ENCODE measurements around the gene SLC13A3. TPM values are rescaled to one million over a fixed set of nuclear protein-coding genes. Genes with fewer than 3 reads are reported as not detected.

The SLC13A3 gene
- total RNA-seq, 1 donor from 2014 or later, result 0.66 TPM

DNA sequence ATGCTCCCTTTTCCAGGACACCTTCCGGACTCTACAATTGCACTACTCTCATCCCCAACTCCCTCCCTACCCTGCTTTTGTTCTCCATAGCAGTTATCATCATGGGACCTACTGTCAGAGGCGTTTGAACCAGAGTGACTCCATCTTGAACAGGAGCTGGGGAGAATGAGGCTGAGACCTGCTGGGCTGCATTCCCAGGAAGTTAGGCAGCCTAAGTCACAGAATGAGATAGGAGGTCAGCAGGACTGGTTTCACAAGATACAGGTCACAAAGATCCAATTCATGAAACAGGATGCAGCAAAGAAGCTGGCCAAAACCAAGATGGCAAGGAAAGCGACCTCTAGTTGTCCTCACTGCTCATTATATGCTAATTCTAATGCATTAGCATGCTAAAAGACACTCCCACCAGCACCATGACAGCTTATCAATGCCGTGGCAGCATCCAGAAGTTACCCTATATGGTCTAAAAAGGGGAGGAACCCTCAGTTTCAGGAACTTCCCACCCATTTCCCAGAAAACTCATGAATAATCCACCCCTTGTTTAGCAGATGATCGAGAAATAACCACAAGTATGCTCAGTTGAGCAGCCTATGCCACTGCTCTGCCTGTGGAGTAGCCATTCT, 15.6 kb downstream of the SLC13A3 start:
- Mint-ChIP-seq H3K9me3 (ENCODE audit: unreplicated experiment) (peaks cover 12% of the 10 kb centered on the region), H3K36me3 (ENCODE audit: low read depth, unreplicated experiment) (peaks cover 3% of the 10 kb centered on the region), H3K4me3 (ENCODE audit: unreplicated experiment) (no peak overlapping the region), H3K4me1 (ENCODE audit: low read depth, unreplicated experiment) (peaks cover 5% of the 10 kb centered on the region), H3K27me3 (ENCODE audit: low read depth, unreplicated experiment) (peaks cover 16% of the 10 kb centered on the region), H3K27ac (ENCODE audit: unreplicated experiment) (no peak overlapping the region)
- Histone ChIP-seq H3K27ac (ENCODE audit: low read depth, low read length) (no peak overlapping the region), H3K27me3 (ENCODE audit: insufficient read depth, low read length) (no peaks in the 10 kb centered on the region), H3K9ac (ENCODE audit: low read length) (no peak overlapping the region), H3K4me3 (ENCODE audit: insufficient read depth, low read depth, low read length) (no peak overlapping the region), H3K4me2 (ENCODE audit: low read length) (no peak overlapping the region), H2AFZ (ENCODE audit: low read depth, low read length) (no peak overlapping the region), H4K20me1 (ENCODE audit: insufficient read depth, low read length) (no peaks in the 10 kb centered on the region), H3K4me1 (ENCODE audit: insufficient read depth, low read length) (no peaks in the 10 kb centered on the region), H3K79me2 (ENCODE audit: insufficient read depth, low read length) (no peaks in the 10 kb centered on the region), H3K36me3 (ENCODE audit: insufficient read depth, low read length) (no peaks in the 10 kb centered on the region), H3K9me3 (ENCODE audit: insufficient read depth, low read depth, low read length) (no peaks in the 10 kb centered on the region)
- FAIRE-seq (no peak), DNase-seq (ENCODE audit: low read depth) (peak; percentile 29)
- no peak for TF ChIP-seq EZH2 (IDR thresholded peaks at IDR 0.05; ENCODE audit: insufficient read depth, low read length)
- TF ChIP-seq, protein P1, sequence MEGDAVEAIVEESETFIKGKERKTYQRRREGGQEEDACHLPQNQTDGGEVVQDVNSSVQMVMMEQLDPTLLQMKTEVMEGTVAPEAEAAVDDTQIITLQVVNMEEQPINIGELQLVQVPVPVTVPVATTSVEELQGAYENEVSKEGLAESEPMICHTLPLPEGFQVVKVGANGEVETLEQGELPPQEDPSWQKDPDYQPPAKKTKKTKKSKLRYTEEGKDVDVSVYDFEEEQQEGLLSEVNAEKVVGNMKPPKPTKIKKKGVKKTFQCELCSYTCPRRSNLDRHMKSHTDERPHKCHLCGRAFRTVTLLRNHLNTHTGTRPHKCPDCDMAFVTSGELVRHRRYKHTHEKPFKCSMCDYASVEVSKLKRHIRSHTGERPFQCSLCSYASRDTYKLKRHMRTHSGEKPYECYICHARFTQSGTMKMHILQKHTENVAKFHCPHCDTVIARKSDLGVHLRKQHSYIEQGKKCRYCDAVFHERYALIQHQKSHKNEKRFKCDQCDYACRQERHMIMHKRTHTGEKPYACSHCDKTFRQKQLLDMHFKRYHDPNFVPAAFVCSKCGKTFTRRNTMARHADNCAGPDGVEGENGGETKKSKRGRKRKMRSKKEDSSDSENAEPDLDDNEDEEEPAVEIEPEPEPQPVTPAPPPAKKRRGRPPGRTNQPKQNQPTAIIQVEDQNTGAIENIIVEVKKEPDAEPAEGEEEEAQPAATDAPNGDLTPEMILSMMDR (IDR thresholded peaks at IDR 0.05; ENCODE audit: insufficient read depth, low read depth, low read length), result no peak

DNA sequence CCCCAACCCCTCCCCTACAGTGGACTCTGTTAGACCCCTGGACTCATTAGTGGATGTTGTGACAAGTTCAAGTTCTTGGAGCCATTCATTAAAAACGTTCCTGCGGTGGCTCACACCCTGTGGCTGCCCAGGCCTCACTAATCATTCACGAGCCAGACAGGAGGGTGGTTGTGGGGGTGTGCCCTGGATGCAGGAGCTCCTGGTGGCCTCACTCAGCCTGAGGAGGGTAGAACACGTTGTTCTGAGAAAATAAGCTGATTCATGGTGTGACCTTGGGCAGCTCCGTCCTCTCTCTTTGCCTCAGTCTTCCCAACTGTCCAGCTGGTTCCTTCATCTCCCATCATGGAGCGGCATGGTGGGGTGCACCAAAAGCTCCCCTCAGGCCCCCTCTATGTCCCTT, 16.7 kb downstream of the SLC13A3 start:
- DNase-seq (ENCODE audit: low read depth), result no peak
- no peak for TF ChIP-seq EZH2 (IDR thresholded peaks at IDR 0.05; ENCODE audit: insufficient read depth, low read length)
- TF ChIP-seq, protein P1 (IDR thresholded peaks at IDR 0.05; ENCODE audit: insufficient read depth, low read depth, low read length), result no peak
- Histone ChIP-seq H3K9ac (ENCODE audit: low read length) (no peak overlapping the region), H3K4me2 (ENCODE audit: low read length) (no peak overlapping the region), H3K4me1 (ENCODE audit: insufficient read depth, low read length) (no peaks in the 10 kb centered on the region), H3K9me3 (ENCODE audit: insufficient read depth, low read depth, low read length) (peaks cover 3% of the 10 kb centered on the region), H2AFZ (ENCODE audit: low read depth, low read length) (no peak overlapping the region), H3K27ac (ENCODE audit: low read depth, low read length) (no peak overlapping the region), H3K4me3 (ENCODE audit: insufficient read depth, low read depth, low read length) (no peak overlapping the region), H3K27me3 (ENCODE audit: insufficient read depth, low read length) (no peaks in the 10 kb centered on the region), H3K79me2 (ENCODE audit: insufficient read depth, low read length) (no peaks in the 10 kb centered on the region), H4K20me1 (ENCODE audit: insufficient read depth, low read length) (no peaks in the 10 kb centered on the region), H3K36me3 (ENCODE audit: insufficient read depth, low read length) (no peaks in the 10 kb centered on the region)
- Mint-ChIP-seq H3K4me3 (ENCODE audit: unreplicated experiment) (no peak overlapping the region), H3K27ac (ENCODE audit: unreplicated experiment) (no peak overlapping the region), H3K9me3 (ENCODE audit: unreplicated experiment) (peaks cover 18% of the 10 kb centered on the region), H3K4me1 (ENCODE audit: low read depth, unreplicated experiment) (peaks cover 5% of the 10 kb centered on the region), H3K36me3 (ENCODE audit: low read depth, unreplicated experiment) (peaks cover 1% of the 10 kb centered on the region), H3K27me3 (ENCODE audit: low read depth, unreplicated experiment) (peaks cover 13% of the 10 kb centered on the region)
- FAIRE-seq, result no peak

DNA sequence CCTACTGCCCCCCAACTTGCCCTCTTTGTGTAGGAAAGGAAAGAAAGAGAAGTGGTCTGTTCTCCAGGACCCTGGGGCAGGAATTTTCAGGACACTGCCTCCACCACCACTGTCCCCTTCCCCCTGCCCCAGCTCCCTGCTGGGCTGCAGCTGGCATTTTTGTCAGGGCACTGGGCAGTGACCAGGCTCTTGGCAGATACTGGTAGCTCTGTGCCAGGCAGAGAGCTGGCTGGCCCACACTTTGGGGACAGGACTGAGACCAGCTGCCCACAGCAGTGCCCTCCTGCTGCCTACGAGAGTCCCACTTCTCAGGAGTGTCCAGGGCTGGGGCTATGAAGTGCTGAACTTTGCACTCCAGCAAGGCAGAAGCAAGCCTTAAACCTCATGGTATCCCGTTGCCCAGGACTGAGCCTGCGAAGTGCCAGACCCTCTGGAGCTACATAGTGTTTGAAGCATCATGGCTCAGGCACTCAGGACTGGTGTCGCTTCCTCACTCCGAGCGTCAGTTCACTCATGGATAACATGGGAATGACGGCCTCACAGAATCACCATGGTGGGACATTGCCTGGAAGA, 19.3 kb downstream of the SLC13A3 start:
- Histone ChIP-seq H3K4me2 (ENCODE audit: low read length) (no peak overlapping the region), H4K20me1 (ENCODE audit: insufficient read depth, low read length) (no peaks in the 10 kb centered on the region), H3K9ac (ENCODE audit: low read length) (no peak overlapping the region), H3K79me2 (ENCODE audit: insufficient read depth, low read length) (no peaks in the 10 kb centered on the region), H3K27me3 (ENCODE audit: insufficient read depth, low read length) (no peaks in the 10 kb centered on the region), H3K9me3 (ENCODE audit: insufficient read depth, low read depth, low read length) (peaks cover 3% of the 10 kb centered on the region), H3K4me1 (ENCODE audit: insufficient read depth, low read length) (no peaks in the 10 kb centered on the region), H3K4me3 (ENCODE audit: insufficient read depth, low read depth, low read length) (no peak overlapping the region), H3K27ac (ENCODE audit: low read depth, low read length) (no peak overlapping the region), H3K36me3 (ENCODE audit: insufficient read depth, low read length) (no peaks in the 10 kb centered on the region), H2AFZ (ENCODE audit: low read depth, low read length) (no peak overlapping the region)
- Mint-ChIP-seq H3K27me3 (ENCODE audit: low read depth, unreplicated experiment) (peaks cover 10% of the 10 kb centered on the region), H3K27ac (ENCODE audit: unreplicated experiment) (no peak overlapping the region), H3K9me3 (ENCODE audit: unreplicated experiment) (peaks cover 26% of the 10 kb centered on the region), H3K4me3 (ENCODE audit: unreplicated experiment) (no peak overlapping the region), H3K4me1 (ENCODE audit: low read depth, unreplicated experiment) (peaks cover 3% of the 10 kb centered on the region), H3K36me3 (ENCODE audit: low read depth, unreplicated experiment) (peaks cover 2% of the 10 kb centered on the region)
- DNase-seq (ENCODE audit: low read depth), result no peak
- TF ChIP-seq EZH2 (IDR thresholded peaks at IDR 0.05; ENCODE audit: insufficient read depth, low read length), result no peak
- TF ChIP-seq, protein P1 (IDR thresholded peaks at IDR 0.05; ENCODE audit: insufficient read depth, low read depth, low read length), result no peak
- no peak for FAIRE-seq

All from astrocyte (in vitro differentiated cells and primary cell).